HG02571 (cell line): ENCODE data around the gene EXOSC5.
"Not testable (repeated sequence)": the region's sequence is repeated elsewhere in the genome, so short reads cannot be mapped to it uniquely, and the experiment has no call there.

ENCODE experiments used
- ATAC-seq: cut with Tn5 transposase; IDR thresholded peaks from one replicate; pipeline ENCODE4 v1.9.1; 2021; ENCODE audit warnings: mild to moderate bottlenecking, moderate library complexity; ENCODE audit not compliant: unreplicated experiment

Gene EXOSC5

DNA sequence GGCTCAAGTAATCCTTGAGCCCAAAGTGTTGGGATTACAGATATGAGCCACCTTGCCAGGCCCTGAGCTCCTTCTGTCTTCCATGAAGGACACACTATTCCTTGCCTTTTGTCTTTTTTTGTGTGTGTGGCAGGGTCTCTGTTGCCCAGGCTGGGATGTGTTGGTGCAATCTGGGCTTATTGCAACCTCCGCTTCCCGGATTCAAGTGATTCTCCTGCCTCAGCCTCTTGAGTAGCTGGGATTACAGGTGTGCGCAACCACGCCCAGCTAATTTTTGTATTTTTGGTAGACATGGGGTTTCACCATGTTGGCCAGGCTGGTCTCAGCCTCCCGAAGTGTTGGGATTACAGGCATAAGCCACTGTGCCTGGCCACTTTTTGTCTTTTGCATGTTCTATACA, 11.7 kb upstream of the EXOSC5 start:
- ATAC-seq = not testable (repeated sequence)

DNA sequence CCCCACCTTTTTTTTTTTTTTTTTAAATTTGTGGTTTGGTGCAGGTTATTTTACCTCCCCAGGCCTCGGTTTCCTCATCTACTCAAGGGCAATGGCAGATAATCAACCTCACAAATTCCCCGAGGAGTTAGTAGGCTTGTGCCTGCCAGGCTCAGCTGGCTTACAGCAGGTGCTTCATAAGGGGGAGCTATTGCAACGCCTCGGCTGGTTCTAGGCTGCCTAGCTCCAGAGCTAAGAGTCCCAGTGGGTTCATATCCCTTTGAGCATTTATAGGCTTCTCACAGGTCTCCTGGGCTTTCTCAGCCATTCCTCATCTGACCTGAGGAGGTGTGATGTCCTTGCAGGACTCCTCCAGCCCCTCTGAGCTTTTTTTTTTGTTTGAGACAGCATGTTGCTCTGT, 11.1 kb upstream of the EXOSC5 start:
- ATAC-seq = no peak

DNA sequence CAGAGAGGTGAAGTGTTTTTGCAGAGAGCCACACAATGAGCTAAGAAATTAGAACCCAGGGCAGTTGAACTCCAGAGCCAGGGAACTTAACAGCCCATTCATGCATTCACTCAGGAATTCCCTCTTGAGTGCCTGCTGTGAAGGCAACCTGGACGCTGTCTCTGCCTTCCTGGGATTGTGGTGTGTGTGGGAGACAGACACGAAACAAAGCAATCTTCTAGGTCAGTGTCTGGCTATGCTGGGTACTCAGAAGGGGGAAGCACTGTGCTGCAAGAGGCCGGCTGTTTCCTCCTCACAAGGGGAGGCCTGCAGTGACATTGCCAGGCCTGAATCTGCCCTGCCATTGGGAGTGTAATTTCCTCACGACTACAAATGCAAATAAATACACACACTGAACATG, 10.1 kb upstream of the EXOSC5 start:
- ATAC-seq = no peak

DNA sequence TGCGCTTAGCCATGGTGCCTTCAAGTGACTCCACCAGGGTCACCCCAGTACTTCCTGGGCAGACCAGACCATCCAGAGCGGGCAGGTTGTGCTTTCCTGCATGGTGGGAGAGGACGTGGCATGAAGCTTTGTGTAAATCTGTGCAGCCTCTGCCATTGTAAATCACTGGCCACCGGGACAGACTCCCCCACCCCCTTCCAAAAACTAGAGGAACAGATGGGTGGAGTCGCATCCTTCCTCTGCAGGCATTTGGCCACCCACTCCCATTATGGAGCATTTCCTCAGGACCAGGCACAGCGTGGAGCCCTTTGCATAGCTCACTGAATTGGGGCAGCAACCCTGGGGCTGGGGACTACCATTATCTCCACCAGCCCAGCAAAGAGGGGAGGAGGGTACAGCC, 8.6 kb upstream of the EXOSC5 start:
- no peak for ATAC-seq

DNA sequence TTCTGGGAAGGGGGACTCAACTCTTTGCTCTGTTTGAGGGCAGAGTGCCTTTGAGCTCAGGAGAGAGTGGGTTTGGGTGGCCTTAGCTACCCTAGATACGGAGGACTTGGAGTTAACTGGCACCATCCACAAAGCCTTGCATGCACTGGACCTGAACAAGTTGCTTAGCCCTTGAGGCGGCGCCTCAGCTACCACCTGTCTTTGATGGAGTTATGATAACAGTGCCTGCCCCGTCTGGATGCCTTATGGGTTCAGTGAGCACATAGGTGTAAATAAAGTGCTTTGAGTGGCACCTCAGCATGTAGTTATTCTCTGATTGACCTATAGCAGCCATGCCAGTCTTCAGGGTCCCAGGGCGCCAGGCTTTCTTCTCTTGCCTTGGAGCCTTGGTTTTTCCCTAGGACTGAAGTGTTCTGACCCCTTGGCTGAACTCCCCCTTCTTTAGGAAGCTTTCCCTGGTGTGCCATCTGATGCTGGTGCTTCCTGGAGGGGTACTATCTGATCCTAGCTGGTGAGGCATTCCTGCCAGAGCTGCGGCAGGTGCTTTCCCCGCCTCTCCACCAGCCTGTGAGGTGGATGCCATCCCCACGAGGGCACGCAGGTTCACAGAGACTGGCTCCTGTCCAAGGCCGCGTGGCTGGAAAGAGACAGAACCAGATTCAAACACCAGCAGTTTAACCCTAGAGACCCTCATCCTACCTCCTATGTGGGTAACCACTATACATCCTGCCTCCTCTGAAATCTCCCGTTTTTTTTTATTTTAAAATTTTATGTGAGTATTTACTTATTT, 6.2 kb upstream of the EXOSC5 start:
- ATAC-seq = no peak

DNA sequence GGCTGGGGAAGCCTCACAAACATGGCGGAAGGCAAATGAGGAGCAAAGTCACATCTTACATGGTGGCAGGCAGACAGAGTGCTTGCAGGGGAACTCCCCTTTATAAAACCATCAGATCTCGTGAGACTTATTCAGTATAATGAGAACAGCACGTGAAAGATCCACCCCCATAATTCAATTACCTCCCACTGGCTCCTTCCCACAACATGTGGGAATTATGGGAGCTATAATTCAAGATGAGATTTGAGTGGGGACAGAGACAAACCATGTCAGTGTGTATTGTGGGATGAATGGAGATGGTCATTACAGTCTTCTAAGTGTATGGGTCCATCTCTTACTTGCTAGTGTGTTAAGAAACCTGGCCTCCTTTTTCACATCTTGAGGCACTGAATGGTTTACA, 4.9 kb upstream of the EXOSC5 start:
- no peak for ATAC-seq

DNA sequence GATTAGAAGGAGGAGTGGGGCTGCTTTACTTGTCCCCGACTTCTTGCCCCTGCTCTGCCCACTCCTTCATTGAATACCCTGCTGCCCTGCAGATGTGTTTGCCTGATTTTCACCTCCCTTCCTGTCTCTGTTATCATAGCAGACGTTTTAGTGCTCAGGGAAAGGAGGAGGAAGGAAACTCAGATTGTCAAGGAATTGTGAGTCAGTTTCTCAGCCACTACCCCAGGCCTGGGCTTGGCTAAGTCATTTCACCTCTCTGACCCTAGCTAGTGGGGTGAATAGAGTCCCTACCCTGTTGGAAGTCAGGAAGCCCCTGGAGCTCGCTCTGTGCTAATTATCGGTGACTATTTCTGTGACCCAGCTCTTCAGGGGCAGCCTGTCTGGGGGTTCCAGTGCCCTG, 4.3 kb upstream of the EXOSC5 start:
- ATAC-seq = no peak

DNA sequence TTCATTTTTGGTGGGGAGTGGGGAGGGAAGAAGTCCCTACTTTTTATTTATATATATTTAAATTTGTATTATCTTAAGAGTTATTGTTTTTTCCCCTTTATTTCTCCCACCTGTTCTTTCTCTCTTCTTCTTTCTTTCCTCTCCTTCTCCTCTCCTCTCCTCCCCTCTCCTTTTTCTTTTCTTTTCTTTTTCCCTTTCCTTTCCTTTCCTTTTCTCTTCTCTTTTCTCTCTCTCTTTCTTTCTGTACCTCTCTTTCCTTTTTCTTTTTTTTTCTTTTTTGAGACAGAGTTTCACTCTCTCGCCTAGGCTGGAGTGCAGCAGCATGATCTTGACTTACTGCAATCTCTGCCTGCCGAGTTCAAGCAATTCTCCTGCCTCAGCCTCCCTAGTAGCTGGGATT, 2.4 kb upstream of the EXOSC5 start:
- no peak for ATAC-seq

DNA sequence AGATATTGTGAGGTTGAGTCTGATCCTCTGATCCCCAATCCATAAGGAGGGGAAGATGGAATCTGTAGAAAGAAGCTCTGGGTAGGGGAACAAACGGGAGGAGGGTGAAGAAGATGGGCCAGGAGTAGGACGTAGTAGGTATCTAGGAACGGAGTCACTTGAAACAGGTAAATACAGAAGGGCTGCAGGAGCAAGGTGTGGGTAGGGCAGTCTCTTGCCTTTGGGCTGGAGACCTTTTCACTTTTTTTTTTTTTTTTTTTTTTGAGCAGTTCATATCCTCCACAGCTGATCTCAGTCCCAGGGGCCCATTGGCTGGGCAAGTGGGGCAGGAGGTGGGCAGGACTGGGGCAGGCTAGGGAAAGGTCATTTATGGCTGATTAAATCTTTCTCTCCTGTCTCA, 1.9 kb upstream of the EXOSC5 start:
- no peak for ATAC-seq

DNA sequence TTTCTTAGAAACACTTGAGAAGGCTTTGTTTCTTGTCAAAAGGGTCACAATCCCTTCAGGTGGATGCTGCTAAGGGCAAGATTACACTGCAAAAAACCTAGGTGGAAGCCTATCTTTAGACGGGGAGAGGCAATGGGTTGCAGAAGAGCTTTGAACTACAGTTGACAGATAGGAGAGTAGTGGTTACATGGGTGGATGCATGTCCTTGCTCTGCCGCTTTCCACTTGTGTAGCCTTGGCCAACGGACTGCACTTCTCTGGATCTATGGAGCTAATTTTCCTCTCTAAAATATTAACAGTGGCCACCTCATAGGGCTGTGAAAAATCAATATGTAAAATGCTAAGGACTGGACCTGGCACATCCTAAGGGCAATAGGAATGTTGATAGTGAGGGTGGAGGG, 1.4 kb upstream of the EXOSC5 start:
- no peak for ATAC-seq

DNA sequence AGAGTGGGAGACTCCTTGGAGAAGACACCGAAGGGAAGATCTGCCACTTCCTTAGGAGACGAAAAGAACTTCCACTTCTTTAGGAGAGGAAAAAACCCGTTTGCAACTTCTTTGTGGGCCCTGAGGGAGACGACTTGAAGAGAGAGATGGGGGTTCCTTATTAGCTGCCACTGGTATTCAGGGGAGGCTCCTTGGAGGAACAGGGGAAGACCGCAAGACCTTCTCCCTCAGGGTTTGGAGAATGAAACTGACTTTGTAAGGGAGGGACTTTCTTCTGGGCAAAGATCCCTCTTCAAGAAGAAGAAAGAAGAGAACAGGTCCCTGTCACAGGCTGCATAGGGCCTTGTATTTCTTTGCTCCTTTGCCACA, 875 bp upstream of the EXOSC5 start:
- no peak for ATAC-seq

DNA sequence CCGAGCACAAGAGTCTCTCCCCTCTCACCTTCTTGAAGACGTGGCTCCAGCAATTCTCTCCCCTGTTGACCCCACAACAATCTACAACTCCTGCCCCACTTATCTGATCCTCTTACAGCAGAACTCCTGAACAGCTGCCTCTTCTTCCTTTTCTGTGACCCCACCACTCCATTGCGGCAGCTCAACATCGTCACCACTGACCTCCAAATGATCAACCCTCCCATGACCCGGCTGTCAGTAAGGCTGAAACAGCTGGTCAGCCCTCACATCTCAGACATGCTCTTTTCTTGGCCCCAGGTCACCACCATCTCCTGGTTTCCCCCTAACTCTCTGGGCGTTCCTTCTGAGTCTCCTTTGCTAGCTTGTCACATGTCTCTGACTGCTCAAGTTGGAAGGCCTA, 1.8 kb downstream of the EXOSC5 start:
- no peak for ATAC-seq

DNA sequence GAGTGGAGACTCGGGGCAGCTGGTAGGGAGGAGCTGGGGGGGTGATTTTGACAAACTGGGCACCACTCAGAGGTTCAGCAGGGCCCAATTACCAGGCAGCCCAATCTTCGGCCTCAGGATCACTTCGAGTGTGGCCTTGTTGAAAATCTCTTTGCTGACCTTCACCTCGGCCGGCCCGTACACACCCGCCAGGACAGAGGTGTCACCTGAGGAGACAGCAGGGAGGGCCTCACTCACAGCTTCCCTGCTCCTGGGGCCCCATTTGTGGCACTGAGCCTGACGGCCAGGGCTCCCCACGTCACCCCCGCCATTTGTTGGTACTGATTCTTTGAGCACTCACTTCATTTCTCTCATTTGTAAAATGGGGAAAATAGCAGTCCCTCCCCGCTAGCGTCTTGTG, 4.4 kb downstream of the EXOSC5 start:
- no peak for ATAC-seq

DNA sequence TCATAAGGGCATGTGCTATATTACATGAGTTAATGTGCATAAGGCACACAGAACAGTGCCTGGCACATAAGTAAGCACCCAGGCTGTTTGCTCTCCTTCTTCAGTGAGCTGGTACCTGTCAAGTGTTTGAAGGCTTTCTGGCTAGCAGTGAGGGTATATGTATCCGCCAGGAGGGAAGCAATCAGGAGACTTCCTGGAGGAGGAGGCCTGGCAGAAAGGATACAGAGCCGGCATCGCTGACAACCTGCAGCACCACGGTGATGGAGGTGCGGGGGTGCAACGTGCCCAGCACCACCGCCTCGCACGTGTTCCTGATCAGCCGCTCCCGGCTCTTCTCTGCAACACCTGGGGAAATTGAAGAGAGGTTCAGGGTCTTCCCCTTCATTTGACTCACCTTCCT, 5.5 kb downstream of the EXOSC5 start:
- no peak for ATAC-seq

DNA sequence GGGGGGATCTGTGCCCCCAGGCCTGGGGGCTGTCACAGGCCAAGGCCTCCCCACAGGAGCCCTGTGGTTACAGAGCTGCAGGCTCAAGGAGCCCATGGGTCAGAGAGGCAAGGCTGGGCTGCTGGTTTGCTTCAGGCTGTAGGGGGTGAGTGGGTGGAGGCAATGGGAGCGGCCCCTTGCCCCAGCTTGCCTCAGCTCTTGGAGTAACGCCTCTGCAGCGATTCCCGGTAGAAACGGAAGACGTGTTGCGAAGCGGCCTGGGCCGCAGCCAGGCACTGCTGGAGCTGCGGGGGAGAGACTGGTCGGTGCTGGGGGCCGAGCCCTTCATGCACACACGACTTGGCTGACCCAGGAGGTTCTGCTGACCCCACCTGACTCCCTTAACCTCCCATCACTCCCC, 10.7 kb downstream of the EXOSC5 start:
- ATAC-seq = no peak

DNA sequence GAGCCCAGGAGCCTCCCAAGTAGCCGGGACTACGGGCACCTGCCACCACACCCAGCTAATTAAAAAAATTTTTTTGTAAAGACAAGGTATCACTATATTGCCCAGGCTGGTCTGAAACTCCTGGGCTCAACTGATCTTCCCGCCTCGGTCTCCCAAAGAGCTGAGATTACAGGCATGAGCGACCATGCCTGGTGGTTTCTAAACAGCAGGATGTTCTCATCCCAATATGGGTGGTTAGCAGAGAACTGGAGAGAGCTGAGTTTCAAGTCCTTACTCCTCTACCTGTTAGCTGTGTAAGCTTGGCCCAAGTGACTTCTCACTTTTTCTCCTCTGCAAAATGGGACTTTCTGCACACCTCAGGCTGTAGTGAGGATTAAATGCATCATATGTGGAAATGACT, 12.8 kb downstream of the EXOSC5 start:
- ATAC-seq = no peak

DNA sequence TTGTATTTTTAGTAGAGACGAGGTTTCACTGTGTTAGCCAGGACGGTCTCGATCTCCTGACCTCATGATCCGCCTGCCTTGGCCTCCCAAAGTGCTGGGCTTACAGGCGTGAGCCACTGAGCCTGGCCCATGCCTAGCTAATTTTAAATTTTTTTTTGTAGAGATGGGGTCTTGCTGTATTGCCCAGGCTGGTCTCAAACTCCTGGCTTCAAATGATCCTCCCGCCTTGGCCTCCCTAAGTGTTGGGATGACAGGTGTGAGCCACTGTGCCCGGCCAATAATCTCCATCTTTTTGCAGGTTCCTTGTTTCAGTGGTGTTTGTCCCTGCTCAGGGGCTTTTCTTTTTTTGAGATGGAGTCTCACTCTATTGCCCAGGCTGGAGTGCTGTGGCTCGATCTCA, 15.6 kb downstream of the EXOSC5 start:
- ATAC-seq = not testable (repeated sequence)

DNA sequence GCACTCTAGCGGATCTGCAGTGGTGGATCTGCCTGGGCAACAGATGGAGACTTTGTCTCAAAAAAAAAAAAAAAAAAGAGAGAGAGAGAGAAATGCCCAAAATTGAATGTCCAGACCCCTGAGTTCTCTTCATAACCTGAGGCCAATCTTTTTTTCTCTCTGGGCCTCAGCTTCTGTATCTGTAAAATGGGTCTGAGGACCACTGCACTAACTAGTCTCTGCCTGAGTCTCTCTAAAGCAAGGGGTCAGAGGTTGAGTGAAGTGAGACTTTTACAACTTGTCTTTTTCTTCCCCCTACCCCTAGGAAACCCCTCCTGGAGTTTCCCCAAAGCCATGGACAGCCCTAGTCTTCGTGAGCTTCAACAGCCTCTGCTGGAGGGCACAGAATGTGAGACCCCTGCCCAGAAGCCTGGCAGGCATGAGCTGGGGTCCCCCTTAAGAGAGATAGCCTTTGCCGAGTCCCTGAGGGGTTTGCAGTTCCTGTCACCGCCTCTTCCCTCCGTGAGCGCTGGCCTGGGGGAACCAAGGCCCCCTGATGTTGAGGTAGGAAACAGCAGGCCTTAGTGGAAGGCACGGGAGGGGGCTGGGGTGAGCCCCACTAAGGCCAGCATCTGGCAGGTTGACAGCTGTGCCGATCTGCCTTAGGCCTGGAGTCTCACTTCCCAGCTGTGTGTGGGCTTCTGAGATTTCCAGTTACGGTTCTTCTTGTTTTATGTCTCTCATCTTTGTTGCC, 19.0 kb downstream of the EXOSC5 start:
- ATAC-seq = no peak

DNA sequence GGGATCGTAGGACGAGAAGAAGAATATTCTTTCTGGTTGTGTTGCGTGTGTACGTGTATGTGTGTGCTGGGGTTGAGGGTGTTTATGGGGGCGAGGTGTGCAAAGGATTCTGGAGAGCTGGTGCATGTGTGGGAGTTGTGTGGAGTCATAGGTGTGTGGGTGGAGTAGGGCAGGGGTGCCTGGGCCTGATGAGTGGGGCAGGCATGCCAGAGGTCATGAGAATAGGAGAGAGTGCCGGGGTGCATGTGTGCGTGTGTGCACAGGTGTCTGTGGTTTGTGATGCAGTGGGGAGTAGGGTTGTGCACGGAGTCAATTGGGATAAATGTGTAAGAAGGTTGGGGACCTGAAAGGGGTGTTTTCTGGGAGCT, 20.2 kb downstream of the EXOSC5 start:
- no peak for ATAC-seq

DNA sequence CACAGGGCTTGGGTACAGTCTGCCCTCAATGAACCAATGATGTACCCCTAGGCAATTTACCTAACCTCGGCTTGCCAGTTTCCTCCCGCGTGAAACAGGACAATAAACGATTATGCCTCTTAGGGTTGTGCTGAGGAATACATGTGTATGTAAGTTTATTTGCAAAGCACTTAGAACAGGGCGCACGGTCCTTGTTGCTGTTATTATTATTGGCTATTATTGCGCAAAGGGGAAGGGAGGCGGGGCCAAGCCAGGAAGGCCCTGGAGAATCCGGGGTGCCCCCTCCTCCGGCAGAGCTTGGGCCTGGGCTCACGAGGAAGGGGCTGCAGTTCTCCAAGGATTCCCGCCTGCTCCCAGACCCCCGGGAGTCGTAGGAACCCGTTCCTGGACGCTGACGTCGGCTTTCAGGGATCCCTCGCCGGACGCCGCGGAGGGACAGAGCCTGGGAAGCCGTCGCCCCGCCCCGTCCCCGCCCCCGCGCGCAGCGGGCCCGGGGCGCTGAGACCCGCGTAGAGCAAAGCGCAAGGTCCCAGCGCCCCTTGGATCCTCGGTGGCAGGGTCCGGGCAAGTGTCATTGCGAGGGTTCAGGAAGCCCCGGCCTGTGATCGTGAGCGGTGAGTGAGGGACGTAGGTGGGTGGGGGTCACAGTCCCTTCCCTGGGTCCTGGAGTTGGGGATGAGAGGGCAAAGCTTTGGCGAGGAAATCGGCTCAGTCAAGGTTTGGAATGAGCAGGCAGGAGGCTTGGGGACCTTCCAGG, 20.7 kb downstream of the EXOSC5 start, which contains the start of gene TMEM91:
Gene TMEM91 (plus strand): TSS at position 293 of the 757 bp plus-strand sequence. CDS start 1,777 bp downstream, outside the sequence.
- no peak for ATAC-seq

DNA sequence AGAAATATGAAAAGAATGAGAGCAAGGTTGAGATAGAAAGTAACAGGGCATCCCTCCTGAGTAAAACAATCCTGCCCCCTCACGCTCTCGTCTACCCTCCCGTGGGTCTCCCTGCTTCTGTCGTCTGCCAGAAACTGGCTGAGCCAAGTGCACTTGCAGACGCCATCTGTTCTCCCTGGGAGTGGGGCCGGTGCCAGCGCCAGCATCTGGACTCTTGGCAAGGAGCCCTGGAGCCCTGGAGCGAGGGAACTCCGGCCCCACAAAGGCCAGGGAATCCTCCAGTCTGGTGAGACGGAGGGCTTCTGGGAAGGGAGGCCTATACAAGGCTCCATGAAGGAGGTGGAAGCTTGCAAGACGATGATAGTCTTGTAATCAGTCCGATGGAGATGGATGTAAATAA, 23.2 kb downstream of the EXOSC5 start:
- no peak for ATAC-seq

DNA sequence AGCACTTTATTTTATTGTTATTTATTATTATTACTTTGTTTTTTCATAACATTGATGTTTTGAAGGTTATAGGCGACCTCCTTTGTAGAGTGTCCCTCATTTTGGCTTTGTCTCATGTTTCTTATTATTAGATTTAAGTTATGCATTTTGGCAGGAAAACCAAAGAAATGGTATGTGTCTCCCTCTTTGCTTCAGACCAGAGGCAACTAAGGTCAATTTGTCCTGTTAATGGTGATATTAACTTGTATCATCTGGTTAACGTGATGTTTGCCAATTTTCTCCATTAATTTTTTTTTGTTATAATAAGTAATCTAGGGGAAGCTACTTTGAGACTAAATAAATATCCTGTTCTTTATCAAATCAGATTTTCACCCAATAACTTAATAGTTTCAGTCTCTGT, 24.7 kb downstream of the EXOSC5 start:
- ATAC-seq = no peak
